Activated B cell treated with CpG ODN at 0.5 μM for 24 hours (primary cell): ENCODE results near the gene DNAH17. TPM values are rescaled to one million over a fixed set of nuclear protein-coding genes. Genes with fewer than 3 reads are reported as not detected.

Experiments
- ATAC-seq: fragments of 200-7000 bp; cut with Tn5 transposase; one replicate; pipeline ENCODE4 v1.10.0; 2021; ENCODE audit warnings: low read depth, mild to moderate bottlenecking, moderate library complexity
- CTCF ChIA-PET: fragments of 350-600 bp; sonication (Branson Sonifier 250); formaldehyde crosslinking; loops from one replicate; lab custom pipeline; 2021; ENCODE audit warnings: antibody characterized with exemption; lab: Charles Lee
- POLR2A ChIA-PET: fragments of 350-600 bp; sonication (Branson Sonifier 250); formaldehyde crosslinking; loops from one replicate; lab custom pipeline; 2021; ENCODE audit warnings: antibody characterized with exemption; lab: Charles Lee
- DNase-seq: peaks from one replicate; pipeline ENCODE4 v3.0.0; 2022
- H3K27ac Mint-ChIP-seq: one replicate; pipeline ENCODE4 v1.8.0; 2020; ENCODE audit warnings: mixed read lengths
- H3K27me3 Mint-ChIP-seq: one replicate; pipeline ENCODE4 v1.8.0; 2021; ENCODE audit warnings: mixed read lengths
- H3K36me3 Mint-ChIP-seq: one replicate; pipeline ENCODE4 v1.8.0; 2021; ENCODE audit warnings: low read depth, mixed read lengths
- H3K4me1 Mint-ChIP-seq: one replicate; pipeline ENCODE4 v1.8.0; 2021; ENCODE audit warnings: mixed read lengths
- H3K4me3 Mint-ChIP-seq: one replicate; pipeline ENCODE4 v1.8.0; 2020; ENCODE audit warnings: mild to moderate bottlenecking, mixed read lengths
- H3K9me3 Mint-ChIP-seq: one replicate; pipeline ENCODE4 v1.8.0; 2020; ENCODE audit warnings: mixed read lengths
- CTCF ChIP-seq: fragments of 200-600 bp; IDR thresholded peaks from one replicate; pipeline ENCODE4 v1.8.0; 2022; ENCODE audit warnings: antibody characterized with exemption, mild to moderate bottlenecking
- intact Hi-C: fragments of 100-400 bp; cut with micrococcal nuclease; formaldehyde crosslinking; loops from one replicate; pipeline ENCODE4 v1.15.1; 2024
- total RNA-seq: library from RNA; stranded (reverse); gene quantifications from 2 replicates; pipeline ENCODE4 v1.2.3, GENCODE V29; 2022

DNAH17 gene
- total RNA-seq, 1 donor from 2014 or later, result 0.13 TPM

GRCh38 chr17:78559749-78560368 is 17.3 kb downstream of the DNAH17 start:
- H3K9me3 Mint-ChIP-seq, result no peaks in the 10 kb centered on the region
- H3K27me3 Mint-ChIP-seq, result peaks cover 4% of the 10 kb centered on the region
- intact Hi-C loops, result no loop called here
- H3K27ac Mint-ChIP-seq, result no peak overlapping the region
- H3K36me3 Mint-ChIP-seq, result no peaks in the 10 kb centered on the region
- TF ChIP-seq CTCF, result no peak
- ChIA-PET POLR2A (no interaction called here), CTCF (no interaction called here)
- H3K4me3 Mint-ChIP-seq, result no peak overlapping the region
- ATAC-seq, result no peak
- no peak for DNase-seq
- H3K4me1 Mint-ChIP-seq, result no peaks in the 10 kb centered on the region

- no peaks in the 10 kb centered on the region for H3K4me1 Mint-ChIP-seq
These were observed 18.2 kb downstream of the DNAH17 start for GRCh38 chr17:78558989-78559388.

GRCh38 chr17:78558181-78558850 is 18.9 kb downstream of the DNAH17 start:
- DNase-seq (no peak), ATAC-seq (no peak)
- CTCF ChIA-PET, result no interaction called here
- H3K27ac Mint-ChIP-seq, result no peak overlapping the region
- no peak for TF ChIP-seq CTCF
- no peak overlapping the region for H3K4me3 Mint-ChIP-seq
- H3K4me1 Mint-ChIP-seq, result no peaks in the 10 kb centered on the region
- no peaks in the 10 kb centered on the region for H3K9me3 Mint-ChIP-seq
- POLR2A ChIA-PET, result interaction anchor here (0.5 to 0.6 kb wide), 3 partner anchors 88 to 1094 kb away, joined by 3 to 5 read pairs (median 3); no protein-coding TSS in a partner anchor
- intact Hi-C loops, result no loop called here
- peaks cover 4% of the 10 kb centered on the region for H3K27me3 Mint-ChIP-seq
- H3K36me3 Mint-ChIP-seq, result no peaks in the 10 kb centered on the region

More at GRCh38 chr17:78558989-78559388, 18.2 kb downstream of the DNAH17 start:
- no peak overlapping the region for H3K4me3 Mint-ChIP-seq
- no peaks in the 10 kb centered on the region for H3K36me3 Mint-ChIP-seq
- ChIA-PET CTCF (no interaction called here), POLR2A (no interaction called here)
- DNase-seq (no peak), ATAC-seq (no peak)
- no peaks in the 10 kb centered on the region for H3K9me3 Mint-ChIP-seq
- intact Hi-C loops, result no loop called here
- no peak overlapping the region for H3K27ac Mint-ChIP-seq
- peaks cover 4% of the 10 kb centered on the region for H3K27me3 Mint-ChIP-seq
- no peak for TF ChIP-seq CTCF

- no peaks in the 10 kb centered on the region for H3K9me3 Mint-ChIP-seq
- H3K4me3 Mint-ChIP-seq, result no peak overlapping the region
- H3K27me3 Mint-ChIP-seq, result peaks cover 2% of the 10 kb centered on the region
- intact Hi-C loops, result no loop called here
- POLR2A ChIA-PET, result interaction anchor here (0.5 to 0.6 kb wide), 3 partner anchors 88 to 1094 kb away, joined by 3 to 5 read pairs (median 3); no protein-coding TSS in a partner anchor
- no peak for DNase-seq
- no peaks in the 10 kb centered on the region for H3K36me3 Mint-ChIP-seq
- ATAC-seq, result peak; percentile 82
- no peak for TF ChIP-seq CTCF
- CTCF ChIA-PET, result no interaction called here
- no peaks in the 10 kb centered on the region for H3K4me1 Mint-ChIP-seq
- no peak overlapping the region for H3K27ac Mint-ChIP-seq
These were observed 19.6 kb downstream of the DNAH17 start for GRCh38 chr17:78557598-78558039.

- intact Hi-C loops, result no loop called here
- no peak for ATAC-seq
- no peaks in the 10 kb centered on the region for H3K4me1 Mint-ChIP-seq
These were observed 20.4 kb downstream of the DNAH17 start for GRCh38 chr17:78556812-78557211.

More at GRCh38 chr17:78556812-78557211, 20.4 kb downstream of the DNAH17 start:
- Mint-ChIP-seq H3K9me3 (no peaks in the 10 kb centered on the region), H3K27ac (no peak overlapping the region), H3K36me3 (no peaks in the 10 kb centered on the region), H3K4me3 (no peak overlapping the region), H3K27me3 (peaks cover 2% of the 10 kb centered on the region)
- DNase-seq, result no peak
- TF ChIP-seq CTCF, result no peak
- CTCF ChIA-PET, result no interaction called here
- POLR2A ChIA-PET, result no interaction called here
